GM18867 (cell line): Measurements from ENCODE around the gene ATG4B.
"Not testable (repeated sequence)": the region's sequence is repeated elsewhere in the genome, so short reads cannot be mapped to it uniquely, and the experiment has no call there.

Source experiments
- ATAC-seq: cut with Tn5 transposase; IDR thresholded peaks from one replicate; pipeline ENCODE4 v1.9.1; 2021; ENCODE audit warnings: mild to moderate bottlenecking, moderate library complexity; ENCODE audit not compliant: unreplicated experiment

ATG4B gene

GRCh38 chr2:241637018-241637794 is at the start of gene ATG4B, which contains the start of gene THAP4:
Gene ATG4B, plus strand, starts transcription at chr2:241637693. Its CDS starts 22 bp downstream, at chr2:241637715.
Gene THAP4, minus strand, starts transcription at chr2:241637158. Its CDS starts 141 bp downstream, at chr2:241637017.
- ATAC-seq: peak; percentile 61

GRCh38 chr2:241589863-241590262 is 47.6 kb upstream of the ATG4B start:
- not testable (repeated sequence) for ATAC-seq

- ATAC-seq: not testable (repeated sequence)
Observed at GRCh38 chr2:241590496-241591455, 46.7 kb upstream of the ATG4B start.

- no peak for ATAC-seq
Observed at GRCh38 chr2:241592126-241592845, 45.2 kb upstream of the ATG4B start.

GRCh38 chr2:241593271-241593670 is 44.2 kb upstream of the ATG4B start:
- no peak for ATAC-seq

GRCh38 chr2:241595600-241596140 is 41.8 kb upstream of the ATG4B start:
- no peak for ATAC-seq

GRCh38 chr2:241597561-241597960 is 39.9 kb upstream of the ATG4B start:
- ATAC-seq: no peak

GRCh38 chr2:241598061-241598460 is 39.4 kb upstream of the ATG4B start:
- no peak for ATAC-seq

GRCh38 chr2:241598487-241598886 is 39.0 kb upstream of the ATG4B start:
- ATAC-seq: no peak

GRCh38 chr2:241599615-241600014 is 37.9 kb upstream of the ATG4B start:
- no peak for ATAC-seq

GRCh38 chr2:241601841-241602240 is 35.7 kb upstream of the ATG4B start:
- ATAC-seq: no peak

- ATAC-seq: no peak
Observed at GRCh38 chr2:241602720-241603119, 34.8 kb upstream of the ATG4B start.

- ATAC-seq: no peak
Observed at GRCh38 chr2:241603686-241604085, 33.8 kb upstream of the ATG4B start.

GRCh38 chr2:241606186-241606585 is 31.3 kb upstream of the ATG4B start:
- no peak for ATAC-seq

- no peak for ATAC-seq
Observed at GRCh38 chr2:241607162-241607885, 30.2 kb upstream of the ATG4B start.

- ATAC-seq: no peak
Observed at GRCh38 chr2:241608881-241609280, 28.6 kb upstream of the ATG4B start.

GRCh38 chr2:241609859-241610793 is 27.4 kb upstream of the ATG4B start:
- ATAC-seq: peak; percentile 93

GRCh38 chr2:241611062-241611461 is 26.4 kb upstream of the ATG4B start:
- ATAC-seq: no peak
